ENCODE data around the gene ANKS4B.

ANKS4B gene, protein sequence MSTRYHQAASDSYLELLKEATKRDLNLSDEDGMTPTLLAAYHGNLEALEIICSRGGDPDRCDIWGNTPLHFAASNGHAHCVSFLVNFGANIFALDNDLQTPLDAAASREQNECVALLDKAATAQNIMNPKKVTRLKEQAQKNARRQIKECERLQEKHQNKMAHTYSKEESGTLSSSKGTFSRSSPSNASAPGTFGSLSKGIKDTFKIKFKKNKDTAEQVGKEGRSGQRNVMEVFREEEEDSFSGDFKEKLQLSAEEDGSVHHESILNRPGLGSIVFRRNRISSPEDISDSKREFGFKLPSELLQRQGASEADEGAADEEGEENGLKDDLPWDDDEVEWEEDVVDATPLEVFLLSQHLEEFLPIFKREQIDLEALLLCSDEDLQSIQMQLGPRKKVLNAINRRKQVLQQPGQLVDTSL

DNA sequence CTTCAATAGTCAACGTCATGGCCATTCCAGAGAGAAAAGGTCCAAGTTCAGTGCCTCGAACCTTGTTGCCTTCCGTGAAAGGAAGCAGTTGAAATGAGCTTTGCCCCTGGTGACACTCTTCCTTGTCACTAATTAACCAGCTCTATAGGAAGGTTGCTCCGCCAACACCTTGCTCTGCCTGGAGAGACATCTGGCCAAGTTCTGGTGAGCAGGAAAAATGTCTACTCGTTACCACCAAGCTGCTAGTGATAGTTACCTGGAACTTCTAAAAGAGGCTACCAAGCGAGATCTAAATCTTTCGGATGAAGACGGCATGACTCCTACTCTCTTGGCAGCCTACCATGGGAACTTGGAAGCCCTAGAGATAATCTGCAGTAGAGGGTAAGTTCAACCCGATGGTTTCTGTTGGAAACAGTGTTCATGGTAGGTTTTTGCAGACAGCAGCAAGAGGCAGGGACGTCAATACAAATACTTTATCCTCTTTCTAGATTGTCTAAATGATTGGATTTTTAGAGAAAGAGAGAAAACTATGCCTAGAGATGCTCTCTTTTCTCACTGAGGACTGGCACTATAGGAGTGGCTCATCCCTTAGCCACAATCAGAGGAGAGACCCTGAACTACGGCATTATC lies at the start of gene ANKS4B:
ANKS4B (plus strand) TSS at position 179 of the 630 bp plus-strand sequence; CDS start at position 218, 39 bp downstream.
- H3K27ac ChIP-seq (ENCODE audit: low read depth, low read length): peak within 1 kb of the TSS; percentile 45
- H3K4me1 ChIP-seq (ENCODE audit: control insufficient read depth in 1 of 2, insufficient read depth in 2 of 2, low read length in 2 of 2): peaks cover 4 to 21% of the 10 kb centered on the region in 2 donors
- H3K4me3 ChIP-seq (ENCODE audit: low read depth in 1 of 2, low read length in 2 of 2): peak within 1 kb of the TSS; percentile 81 to 93
- H3K9ac ChIP-seq (ENCODE audit: low read depth in 1 of 2, low read length in 2 of 2): peak within 1 kb of the TSS; percentile 67 to 79
- no peaks in the 10 kb centered on the region for H3K27me3 ChIP-seq (ENCODE audit: control insufficient read depth in 1 of 2, insufficient read depth in 2 of 2, low read length in 2 of 2)
- H3K36me3 ChIP-seq (ENCODE audit: control insufficient read depth in 1 of 2, insufficient read depth in 2 of 2, low read length in 2 of 2): no peaks in the 10 kb centered on the region
- no peaks in the 10 kb centered on the region for H3K9me3 ChIP-seq (ENCODE audit: control insufficient read depth in 1 of 2, low read length in 2 of 2)

DNA sequence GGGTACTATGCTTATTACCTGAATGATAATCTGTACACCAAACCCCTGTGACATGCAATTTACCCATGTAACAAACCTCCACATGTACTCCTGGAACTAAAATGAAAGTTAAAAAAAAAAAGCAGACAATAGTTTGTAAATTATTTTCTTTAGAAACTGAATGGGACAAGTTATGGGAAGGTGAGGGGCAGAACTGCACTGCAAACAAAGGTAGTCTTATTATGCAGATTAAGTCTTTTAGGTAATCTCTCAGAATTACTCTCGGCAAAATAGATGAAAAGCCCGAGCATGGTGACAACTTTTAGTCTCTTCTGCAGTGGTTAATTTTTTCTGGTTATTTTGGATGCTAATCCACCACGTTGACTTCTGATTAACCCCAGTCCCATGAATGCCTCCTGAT lies 49.5 kb upstream of the ANKS4B start:
- H3K9me3 ChIP-seq (ENCODE audit: control insufficient read depth in 1 of 2, low read length in 2 of 2): no peaks in the 10 kb centered on the region
- H3K27ac ChIP-seq (ENCODE audit: low read depth, low read length): no peak overlapping the region
- H3K36me3 ChIP-seq (ENCODE audit: control insufficient read depth in 1 of 2, insufficient read depth in 2 of 2, low read length in 2 of 2): peaks cover 9 to 21% of the 10 kb centered on the region in 2 donors
- H3K9ac ChIP-seq (ENCODE audit: low read depth in 1 of 2, low read length in 2 of 2): no peak overlapping the region
- no peak overlapping the region for H3K4me3 ChIP-seq (ENCODE audit: low read depth in 1 of 2, low read length in 2 of 2)
- peaks cover 4 to 5% of the 10 kb centered on the region in 2 donors for H3K4me1 ChIP-seq (ENCODE audit: control insufficient read depth in 1 of 2, insufficient read depth in 2 of 2, low read length in 2 of 2)
- no peaks in the 10 kb centered on the region for H3K27me3 ChIP-seq (ENCODE audit: control insufficient read depth in 1 of 2, insufficient read depth in 2 of 2, low read length in 2 of 2)

DNA sequence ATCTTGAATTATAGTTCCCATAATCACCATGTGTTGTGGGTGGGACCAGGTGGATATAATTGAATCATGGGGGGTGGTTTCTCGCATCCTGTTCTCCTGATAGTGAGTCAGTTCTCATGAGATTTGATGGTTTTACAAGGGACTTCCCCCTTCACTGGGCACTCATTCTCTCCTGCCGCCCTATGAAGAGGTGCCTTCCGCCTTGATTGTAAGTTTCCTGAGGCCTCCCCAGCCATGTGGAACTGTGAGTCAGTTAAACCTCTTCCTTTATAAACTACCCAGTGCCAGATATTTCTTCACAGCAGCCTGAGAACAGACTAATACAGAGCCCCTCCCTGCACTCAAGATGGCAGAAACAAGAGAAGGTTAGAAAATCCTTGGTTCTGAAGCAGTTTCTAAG lies 48.7 kb upstream of the ANKS4B start:
- Histone ChIP-seq H3K9me3 (ENCODE audit: control insufficient read depth in 1 of 2, low read length in 2 of 2) (no peaks in the 10 kb centered on the region), H3K9ac (ENCODE audit: low read depth in 1 of 2, low read length in 2 of 2) (no peak overlapping the region), H3K27ac (ENCODE audit: low read depth, low read length) (no peak overlapping the region), H3K4me1 (ENCODE audit: control insufficient read depth in 1 of 2, insufficient read depth in 2 of 2, low read length in 2 of 2) (peaks cover 4 to 5% of the 10 kb centered on the region in 2 donors), H3K4me3 (ENCODE audit: low read depth in 1 of 2, low read length in 2 of 2) (no peak overlapping the region), H3K36me3 (ENCODE audit: control insufficient read depth in 1 of 2, insufficient read depth in 2 of 2, low read length in 2 of 2) (peaks cover 9 to 15% of the 10 kb centered on the region in 2 donors), H3K27me3 (ENCODE audit: control insufficient read depth in 1 of 2, insufficient read depth in 2 of 2, low read length in 2 of 2) (no peaks in the 10 kb centered on the region)

DNA sequence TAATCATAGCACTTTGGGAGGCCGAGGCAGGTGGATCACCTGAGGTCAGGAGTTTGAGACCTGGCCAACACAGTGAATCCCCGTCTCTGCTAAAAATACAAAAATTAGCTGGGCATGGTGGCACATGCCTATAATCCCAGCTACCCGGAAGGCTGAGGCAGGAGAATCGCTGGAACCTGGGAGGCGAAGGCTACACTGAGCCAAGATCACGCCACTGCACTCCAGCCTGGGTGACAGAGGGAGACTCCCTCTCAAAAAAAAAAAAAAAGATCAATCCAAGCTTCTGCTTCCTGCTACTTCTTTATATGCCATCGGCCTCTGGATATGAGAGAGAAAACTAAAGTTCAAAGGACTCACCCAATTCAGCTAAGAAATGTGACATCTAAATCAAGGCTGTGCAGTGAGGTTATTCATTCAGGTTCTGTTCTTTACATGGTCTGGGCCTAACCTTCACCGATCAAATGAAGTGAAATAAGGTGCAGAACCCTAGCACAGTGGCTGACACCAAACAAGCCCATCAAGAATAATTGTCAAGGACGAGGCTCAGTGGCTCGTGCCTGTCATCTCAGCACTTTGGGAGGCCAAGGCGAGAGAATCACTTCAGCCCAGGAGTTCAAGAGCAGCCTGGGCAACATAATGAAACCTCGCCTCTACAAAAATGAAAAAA lies 47.7 kb upstream of the ANKS4B start:
- no peak overlapping the region for H3K9ac ChIP-seq (ENCODE audit: low read depth in 1 of 2, low read length in 2 of 2)
- H3K4me3 ChIP-seq (ENCODE audit: low read depth in 1 of 2, low read length in 2 of 2): no peak overlapping the region
- H3K27me3 ChIP-seq (ENCODE audit: control insufficient read depth in 1 of 2, insufficient read depth in 2 of 2, low read length in 2 of 2): no peaks in the 10 kb centered on the region
- peaks cover 9 to 13% of the 10 kb centered on the region in 2 donors for H3K36me3 ChIP-seq (ENCODE audit: control insufficient read depth in 1 of 2, insufficient read depth in 2 of 2, low read length in 2 of 2)
- H3K9me3 ChIP-seq (ENCODE audit: control insufficient read depth in 1 of 2, low read length in 2 of 2): no peaks in the 10 kb centered on the region
- no peak overlapping the region for H3K27ac ChIP-seq (ENCODE audit: low read depth, low read length)
- H3K4me1 ChIP-seq (ENCODE audit: control insufficient read depth in 1 of 2, insufficient read depth in 2 of 2, low read length in 2 of 2): peaks cover 4 to 5% of the 10 kb centered on the region in 2 donors

DNA sequence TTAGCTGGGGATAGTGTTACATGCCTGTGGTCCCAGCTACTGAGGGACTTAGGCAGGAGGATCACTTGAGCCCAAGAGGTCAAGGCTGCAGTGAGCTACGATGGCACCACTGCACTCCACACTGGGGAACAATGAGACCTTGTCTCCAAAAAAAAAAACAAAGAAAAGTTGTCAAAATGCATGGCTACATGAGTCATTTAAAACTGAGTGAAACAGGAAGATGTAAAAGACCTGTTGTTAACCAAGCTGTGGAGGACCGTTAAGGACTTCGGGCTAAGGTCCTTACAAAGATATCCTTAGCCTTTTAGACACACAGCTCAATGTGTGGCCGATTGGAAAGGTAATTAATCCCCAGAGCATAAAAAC lies 47.2 kb upstream of the ANKS4B start:
- H3K9me3 ChIP-seq (ENCODE audit: control insufficient read depth in 1 of 2, low read length in 2 of 2): no peaks in the 10 kb centered on the region
- no peak overlapping the region for H3K27ac ChIP-seq (ENCODE audit: low read depth, low read length)
- peaks cover 7 to 8% of the 10 kb centered on the region in 2 donors for H3K36me3 ChIP-seq (ENCODE audit: control insufficient read depth in 1 of 2, insufficient read depth in 2 of 2, low read length in 2 of 2)
- H3K27me3 ChIP-seq (ENCODE audit: control insufficient read depth in 1 of 2, insufficient read depth in 2 of 2, low read length in 2 of 2): no peaks in the 10 kb centered on the region
- H3K4me3 ChIP-seq (ENCODE audit: low read depth in 1 of 2, low read length in 2 of 2): no peak overlapping the region
- H3K9ac ChIP-seq (ENCODE audit: low read depth in 1 of 2, low read length in 2 of 2): no peak overlapping the region
- H3K4me1 ChIP-seq (ENCODE audit: control insufficient read depth in 1 of 2, insufficient read depth in 2 of 2, low read length in 2 of 2): peaks cover 4 to 5% of the 10 kb centered on the region in 2 donors

DNA sequence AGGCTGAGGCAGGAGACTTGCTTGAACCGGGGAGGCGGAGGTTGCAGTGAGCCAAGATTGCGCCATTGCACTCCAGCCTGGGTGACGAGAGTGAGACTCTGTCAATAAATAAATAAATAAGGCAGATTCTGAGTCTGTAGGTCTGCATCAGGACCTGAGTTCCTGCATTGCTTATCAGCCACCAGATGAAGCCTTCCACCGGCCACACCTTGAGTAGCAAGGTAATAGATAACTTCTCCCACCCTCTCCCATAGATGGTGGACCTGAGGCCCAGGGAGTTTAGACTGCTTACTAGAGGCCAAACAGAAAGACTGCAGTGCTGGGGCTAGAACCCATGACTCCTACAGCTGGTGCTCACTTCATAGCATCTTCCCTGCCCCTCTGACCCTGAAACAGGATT lies 44.2 kb upstream of the ANKS4B start:
- no peak overlapping the region for H3K4me3 ChIP-seq (ENCODE audit: low read depth in 1 of 2, low read length in 2 of 2)
- no peaks in the 10 kb centered on the region for H3K9me3 ChIP-seq (ENCODE audit: control insufficient read depth in 1 of 2, low read length in 2 of 2)
- no peaks in the 10 kb centered on the region for H3K27me3 ChIP-seq (ENCODE audit: control insufficient read depth in 1 of 2, insufficient read depth in 2 of 2, low read length in 2 of 2)
- no peak overlapping the region for H3K9ac ChIP-seq (ENCODE audit: low read depth in 1 of 2, low read length in 2 of 2)
- peaks cover 4 to 5% of the 10 kb centered on the region in 2 donors for H3K4me1 ChIP-seq (ENCODE audit: control insufficient read depth in 1 of 2, insufficient read depth in 2 of 2, low read length in 2 of 2)
- H3K27ac ChIP-seq (ENCODE audit: low read depth, low read length): no peak overlapping the region
- H3K36me3 ChIP-seq (ENCODE audit: control insufficient read depth in 1 of 2, insufficient read depth in 2 of 2, low read length in 2 of 2): no peaks in the 10 kb centered on the region

DNA sequence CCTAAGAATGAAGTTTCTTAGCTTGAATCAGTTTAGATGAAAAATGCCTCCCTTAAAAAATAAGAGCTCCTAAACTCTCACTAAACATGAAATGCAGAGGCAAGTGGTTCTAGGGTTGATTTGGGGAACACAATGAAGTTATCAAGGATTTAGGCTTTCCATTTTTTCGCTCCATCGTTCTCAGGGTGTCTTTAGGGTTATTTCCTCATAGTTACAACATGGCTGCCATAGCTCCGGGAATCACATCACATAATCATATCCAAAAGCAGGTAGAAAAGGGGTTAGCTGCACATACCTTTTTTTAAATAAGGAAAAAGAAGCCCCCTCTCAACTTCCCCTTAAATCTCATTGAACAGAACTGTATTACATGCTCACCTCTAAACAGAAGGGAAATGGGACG lies 43.5 kb upstream of the ANKS4B start:
- Histone ChIP-seq H3K4me3 (ENCODE audit: low read depth in 1 of 2, low read length in 2 of 2) (no peak overlapping the region), H3K27me3 (ENCODE audit: control insufficient read depth in 1 of 2, insufficient read depth in 2 of 2, low read length in 2 of 2) (no peaks in the 10 kb centered on the region), H3K9ac (ENCODE audit: low read depth in 1 of 2, low read length in 2 of 2) (no peak overlapping the region), H3K4me1 (ENCODE audit: control insufficient read depth in 1 of 2, insufficient read depth in 2 of 2, low read length in 2 of 2) (peaks cover 4 to 5% of the 10 kb centered on the region in 2 donors), H3K9me3 (ENCODE audit: control insufficient read depth in 1 of 2, low read length in 2 of 2) (no peaks in the 10 kb centered on the region), H3K36me3 (ENCODE audit: control insufficient read depth in 1 of 2, insufficient read depth in 2 of 2, low read length in 2 of 2) (no peaks in the 10 kb centered on the region), H3K27ac (ENCODE audit: low read depth, low read length) (no peak overlapping the region)

DNA sequence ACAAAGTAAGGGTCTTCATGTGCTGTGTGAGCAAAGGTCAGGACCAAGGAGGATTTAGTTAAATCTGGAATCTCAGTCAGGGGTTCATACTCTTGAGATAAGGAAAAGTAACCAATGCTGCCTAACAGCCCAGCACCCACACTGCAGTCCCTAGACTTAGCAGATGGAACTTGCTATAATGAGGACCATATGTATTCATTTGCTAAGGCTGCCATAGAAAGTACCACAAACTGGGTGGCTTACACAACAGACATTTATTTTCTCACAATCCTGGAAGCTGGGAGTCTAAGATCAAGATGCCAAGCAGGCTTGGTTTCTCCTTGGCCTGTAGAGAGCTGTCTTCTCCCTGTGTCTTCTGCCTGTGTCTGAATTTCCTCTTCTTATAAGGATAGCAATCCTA lies 42.9 kb upstream of the ANKS4B start:
- no peaks in the 10 kb centered on the region for H3K9me3 ChIP-seq (ENCODE audit: control insufficient read depth in 1 of 2, low read length in 2 of 2)
- H3K36me3 ChIP-seq (ENCODE audit: control insufficient read depth in 1 of 2, insufficient read depth in 2 of 2, low read length in 2 of 2): no peaks in the 10 kb centered on the region
- H3K9ac ChIP-seq (ENCODE audit: low read depth in 1 of 2, low read length in 2 of 2): no peak overlapping the region
- H3K4me1 ChIP-seq (ENCODE audit: control insufficient read depth in 1 of 2, insufficient read depth in 2 of 2, low read length in 2 of 2): peaks cover 4 to 5% of the 10 kb centered on the region in 2 donors
- H3K27ac ChIP-seq (ENCODE audit: low read depth, low read length): no peak overlapping the region
- H3K4me3 ChIP-seq (ENCODE audit: low read depth in 1 of 2, low read length in 2 of 2): no peak overlapping the region
- no peaks in the 10 kb centered on the region for H3K27me3 ChIP-seq (ENCODE audit: control insufficient read depth in 1 of 2, insufficient read depth in 2 of 2, low read length in 2 of 2)

DNA sequence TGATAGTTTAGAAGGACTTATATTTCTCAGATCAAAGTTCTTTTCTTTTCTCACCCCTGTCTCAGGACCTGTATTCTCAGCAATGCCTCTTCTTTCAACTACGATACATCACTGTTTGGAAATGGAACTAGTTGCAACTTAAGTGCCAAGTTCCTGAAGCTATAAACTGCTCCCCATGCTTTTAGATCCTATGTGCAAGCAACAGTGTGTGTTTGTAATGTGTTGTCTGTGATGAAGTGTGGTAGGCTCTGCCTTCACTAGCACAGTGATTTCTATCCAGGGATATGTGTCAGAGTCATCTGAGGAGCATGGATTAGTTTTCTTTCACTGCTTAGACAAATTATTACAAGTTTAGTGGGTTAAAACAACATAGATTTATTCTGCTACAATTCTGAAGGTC lies 40.5 kb upstream of the ANKS4B start:
- H3K36me3 ChIP-seq (ENCODE audit: control insufficient read depth in 1 of 2, insufficient read depth in 2 of 2, low read length in 2 of 2): no peaks in the 10 kb centered on the region
- no peak overlapping the region for H3K27ac ChIP-seq (ENCODE audit: low read depth, low read length)
- no peaks in the 10 kb centered on the region for H3K27me3 ChIP-seq (ENCODE audit: control insufficient read depth in 1 of 2, insufficient read depth in 2 of 2, low read length in 2 of 2)
- no peaks in the 10 kb centered on the region for H3K9me3 ChIP-seq (ENCODE audit: control insufficient read depth in 1 of 2, low read length in 2 of 2)
- H3K4me1 ChIP-seq (ENCODE audit: control insufficient read depth in 1 of 2, insufficient read depth in 2 of 2, low read length in 2 of 2): peaks cover 4 to 5% of the 10 kb centered on the region in 2 donors
- H3K9ac ChIP-seq (ENCODE audit: low read depth in 1 of 2, low read length in 2 of 2): no peak overlapping the region
- H3K4me3 ChIP-seq (ENCODE audit: low read depth in 1 of 2, low read length in 2 of 2): no peak overlapping the region

DNA sequence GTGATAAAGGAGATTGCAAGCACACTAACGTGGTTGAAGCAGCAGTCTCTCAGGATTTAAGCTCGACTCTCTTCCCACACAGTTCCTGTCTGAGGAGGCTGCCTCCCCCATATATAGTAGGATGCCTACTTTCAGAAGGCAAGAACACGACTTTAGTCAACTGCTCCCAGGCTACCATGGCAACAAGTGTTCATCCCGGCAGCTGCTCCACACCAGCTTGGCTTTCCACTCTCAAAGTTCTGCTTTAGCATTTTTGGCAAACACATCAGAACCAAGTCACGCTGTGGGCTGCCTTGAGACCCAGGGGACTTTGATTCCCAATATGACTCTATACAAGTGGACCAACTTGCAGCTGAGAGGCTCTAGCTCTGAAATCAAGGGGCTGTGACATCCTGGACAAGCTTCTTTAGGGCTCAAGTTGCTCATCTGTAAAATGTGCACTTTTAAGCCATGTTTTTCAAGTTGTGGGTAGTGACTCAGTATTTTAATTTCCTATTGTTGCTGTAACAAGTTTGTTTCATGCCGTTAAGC lies 38.7 kb upstream of the ANKS4B start:
- Histone ChIP-seq H3K9ac (ENCODE audit: low read depth in 1 of 2, low read length in 2 of 2) (no peak overlapping the region), H3K4me3 (ENCODE audit: low read depth in 1 of 2, low read length in 2 of 2) (no peak overlapping the region), H3K27me3 (ENCODE audit: control insufficient read depth in 1 of 2, insufficient read depth in 2 of 2, low read length in 2 of 2) (peaks cover 0 to 4% of the 10 kb centered on the region in 2 donors), H3K4me1 (ENCODE audit: control insufficient read depth in 1 of 2, insufficient read depth in 2 of 2, low read length in 2 of 2) (peaks cover 6 to 7% of the 10 kb centered on the region in 2 donors), H3K9me3 (ENCODE audit: control insufficient read depth in 1 of 2, low read length in 2 of 2) (no peaks in the 10 kb centered on the region), H3K36me3 (ENCODE audit: control insufficient read depth in 1 of 2, insufficient read depth in 2 of 2, low read length in 2 of 2) (no peaks in the 10 kb centered on the region), H3K27ac (ENCODE audit: low read depth, low read length) (no peak overlapping the region)

All from duodenal mucosa (tissue), 2 donors.